ENCODE results near the gene HOXA13.

The HOXA13 gene

GRCh38 chr7:27207348-27207985 lies 7.6 kb upstream of the HOXA13 start:
- no peak for DNase-seq

- no peak for DNase-seq
Observed at GRCh38 chr7:27205325-27206280, 5.7 kb upstream of the HOXA13 start.

DNA sequence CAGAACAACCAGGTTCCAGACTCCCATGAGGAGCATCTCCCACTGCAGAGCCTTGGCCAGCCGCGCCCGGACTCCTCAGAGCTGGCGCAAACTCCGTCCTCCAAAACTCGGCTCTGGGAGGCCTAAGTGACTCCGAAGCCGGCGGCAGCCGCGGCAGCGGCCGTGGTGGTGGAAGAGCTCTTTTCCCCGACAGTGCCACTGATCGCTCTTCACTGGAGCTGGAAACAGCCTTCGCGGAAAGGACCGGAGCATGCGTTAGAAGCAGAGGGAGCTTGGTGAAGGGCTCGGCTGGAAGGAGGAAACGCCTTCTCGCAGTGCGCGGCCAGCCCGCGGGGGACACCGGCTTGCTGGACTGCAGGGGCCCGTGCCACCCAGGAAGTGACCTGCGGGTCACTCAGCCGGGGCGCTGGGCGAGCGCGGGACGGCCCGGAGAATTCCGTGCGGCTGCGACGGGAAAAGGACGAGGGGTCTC lies 5.0 kb upstream of the HOXA13 start:
- DNase-seq = no peak

GRCh38 chr7:27203964-27204594 lies 4.2 kb upstream of the HOXA13 start:
- DNase-seq = no peak

- no peak for DNase-seq
Observed at GRCh38 chr7:27203365-27203953, 3.6 kb upstream of the HOXA13 start.

GRCh38 chr7:27202862-27203134 lies 2.9 kb upstream of the HOXA13 start:
- no peak for DNase-seq

GRCh38 chr7:27202018-27202861 lies 2.3 kb upstream of the HOXA13 start:
- no peak for DNase-seq

- DNase-seq = no peak
Observed at GRCh38 chr7:27201580-27202017, 1.7 kb upstream of the HOXA13 start.

GRCh38 chr7:27200761-27201579 lies 1.1 kb upstream of the HOXA13 start:
- no peak for DNase-seq

- DNase-seq = no peak
Observed at GRCh38 chr7:27198871-27199801, 755 bp downstream of the HOXA13 start.

DNA sequence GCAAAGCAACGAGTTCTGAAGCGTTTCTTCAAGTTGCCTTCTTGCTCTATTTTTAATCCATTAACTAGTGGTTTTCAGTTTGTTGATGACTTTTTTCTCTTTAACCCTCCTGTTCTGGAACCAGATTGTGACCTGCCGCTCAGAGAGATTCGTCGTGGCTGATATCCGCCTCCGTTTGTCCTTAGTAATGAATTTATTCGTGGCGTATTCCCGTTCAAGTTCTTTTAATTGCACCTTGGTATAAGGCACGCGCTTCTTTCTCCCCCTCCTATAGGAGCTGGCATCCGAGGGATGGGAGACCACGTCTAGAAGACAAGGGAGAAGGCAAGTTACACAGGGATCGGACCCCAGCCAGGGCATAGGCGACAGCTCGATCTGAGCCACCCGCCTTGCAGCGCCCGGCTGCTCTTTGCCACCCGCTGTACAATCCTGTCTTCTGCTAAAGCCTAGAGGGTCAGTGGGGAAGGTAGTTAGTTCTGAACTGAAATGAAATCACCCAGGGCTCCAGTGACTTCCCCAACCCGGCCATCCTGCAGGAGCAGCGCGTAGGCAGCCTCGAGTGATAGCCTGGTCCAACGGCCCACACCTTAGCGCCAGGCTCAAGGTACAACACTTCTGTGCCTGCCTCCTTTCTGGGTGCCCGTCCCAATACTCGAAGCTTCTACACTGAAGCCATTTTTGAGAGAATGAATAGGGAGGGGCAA lies 1.6 kb downstream of the HOXA13 start:
- no peak for DNase-seq

GRCh38 chr7:27197137-27198042 lies 2.5 kb downstream of the HOXA13 start:
- no peak for DNase-seq

GRCh38 chr7:27196287-27196767 lies 3.6 kb downstream of the HOXA13 start:
- DNase-seq = peak; percentile 57

GRCh38 chr7:27194686-27195379 lies 5.1 kb downstream of the HOXA13 start:
- DNase-seq = no peak

DNA sequence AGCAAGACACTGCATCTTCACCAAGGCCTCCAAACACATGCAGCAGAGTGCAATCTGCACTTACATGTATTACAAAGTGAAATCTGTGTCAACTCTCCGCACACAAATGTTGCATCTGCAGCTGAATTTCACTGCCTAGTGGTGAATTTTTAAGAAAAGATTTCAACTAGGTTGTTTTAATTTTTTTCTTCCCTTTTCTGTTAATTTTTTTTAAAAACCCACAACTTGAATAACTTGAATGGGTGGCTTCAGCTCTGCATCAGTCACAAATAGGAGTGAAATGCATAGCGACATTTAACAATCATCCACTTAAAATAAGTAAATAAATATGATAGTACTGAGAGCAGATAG lies 5.9 kb downstream of the HOXA13 start:
- no peak for DNase-seq

DNA sequence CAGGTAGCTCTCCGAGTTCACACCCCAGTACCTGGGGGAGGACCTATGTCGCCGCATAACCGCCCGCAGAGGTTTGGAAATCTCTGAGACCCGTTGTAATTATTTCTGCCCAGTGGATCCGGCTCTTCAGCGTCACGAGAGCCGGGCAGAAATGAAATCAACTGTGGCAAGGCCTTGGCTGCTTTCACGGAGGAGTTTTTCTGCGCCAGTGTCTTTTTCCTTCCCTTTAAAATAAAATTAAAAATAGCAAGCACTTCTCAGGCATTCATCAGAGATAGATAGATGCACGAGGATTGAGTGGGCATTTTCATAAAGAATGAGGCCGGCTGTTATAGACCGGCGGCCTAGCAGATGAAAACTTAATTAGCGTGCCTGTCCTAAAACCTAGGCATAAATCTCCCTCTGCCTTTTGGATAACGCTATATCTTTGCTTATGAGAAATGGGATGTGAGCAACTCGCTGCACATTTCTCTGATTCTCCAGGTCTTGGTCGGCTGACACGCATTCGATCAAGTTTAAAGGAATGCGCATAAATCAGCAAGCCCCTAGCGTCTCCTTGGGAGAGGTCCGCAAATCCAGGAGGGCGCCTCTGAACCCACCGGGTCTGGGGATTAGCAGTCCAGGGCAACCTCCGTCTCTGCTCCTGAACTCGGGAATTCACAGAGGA lies 6.4 kb downstream of the HOXA13 start:
- DNase-seq = no peak

All from fibroblast of skin of scalp (primary cell).